ACHN (cell line): Measurements from ENCODE around the gene SYNE3.

Experiments used
- DNase-seq: peaks from one replicate; pipeline ENCODE4 v3.0.0-alpha.2; 2015
- in situ Hi-C: cut with HindIII; loops from 2 replicates; pipeline ENCODE4 v1.10.0; 2017; ENCODE audit warnings: low sequenced_read_pairs, low pct_ligation_motif_present, low pct_unique_long_range_greater_than_20kb

Gene SYNE3

GRCh38 chr14:95543021-95543420 lies 26.6 kb upstream of the SYNE3 start:
- DNase-seq, result no peak
- in situ Hi-C loops, result no loop called here

GRCh38 chr14:95541932-95542930 lies 25.8 kb upstream of the SYNE3 start:
- in situ Hi-C loops, result no loop called here

GRCh38 chr14:95541346-95541745 lies 24.9 kb upstream of the SYNE3 start:
- in situ Hi-C loops, result no loop called here
- DNase-seq, result no peak

More at GRCh38 chr14:95541932-95542930, 25.8 kb upstream of the SYNE3 start:
- no peak for DNase-seq

- in situ Hi-C loops, result no loop called here
Measured at GRCh38 chr14:95540236-95540855, 23.9 kb upstream of the SYNE3 start.

GRCh38 chr14:95538801-95539509 lies 22.5 kb upstream of the SYNE3 start:
- no peak for DNase-seq
- in situ Hi-C loops, result no loop called here

More at GRCh38 chr14:95540236-95540855, 23.9 kb upstream of the SYNE3 start:
- no peak for DNase-seq

- DNase-seq, result no peak
- in situ Hi-C loops, result no loop called here
Measured at GRCh38 chr14:95537298-95538089, 21.0 kb upstream of the SYNE3 start.

- in situ Hi-C loops, result no loop called here
- no peak for DNase-seq
Measured at GRCh38 chr14:95536671-95537070, 20.2 kb upstream of the SYNE3 start.

GRCh38 chr14:95536036-95536593 lies 19.7 kb upstream of the SYNE3 start:
- in situ Hi-C loops, result no loop called here
- no peak for DNase-seq

GRCh38 chr14:95535226-95536021 lies 19.0 kb upstream of the SYNE3 start:
- in situ Hi-C loops, result no loop called here
- no peak for DNase-seq

GRCh38 chr14:95534299-95535225 lies 18.1 kb upstream of the SYNE3 start, which contains the start of gene GLRX5:
Gene GLRX5, plus strand, starts transcription at chr14:95535050. Its CDS starts 40 bp downstream, at chr14:95535090.
- DNase-seq, result peak; percentile 99
- in situ Hi-C loops, result no loop called here

GRCh38 chr14:95533822-95534221 lies 17.4 kb upstream of the SYNE3 start:
- DNase-seq, result no peak
- in situ Hi-C loops, result no loop called here

- in situ Hi-C loops, result no loop called here
- no peak for DNase-seq
Measured at GRCh38 chr14:95533391-95533821, 17.0 kb upstream of the SYNE3 start.

GRCh38 chr14:95531969-95532368 lies 15.5 kb upstream of the SYNE3 start:
- no peak for DNase-seq
- in situ Hi-C loops, result no loop called here

- in situ Hi-C loops, result no loop called here
- no peak for DNase-seq
Measured at GRCh38 chr14:95531473-95531872, 15.0 kb upstream of the SYNE3 start.

- in situ Hi-C loops, result no loop called here
- no peak for DNase-seq
Measured at GRCh38 chr14:95530473-95531276, 14.2 kb upstream of the SYNE3 start.
